HG03457 (cell line): ENCODE results near the gene DTD1.

Experiments used
- ATAC-seq: cut with Tn5 transposase; IDR thresholded peaks from one replicate; pipeline ENCODE4 v1.9.1; 2021; ENCODE audit warnings: moderate number of reproducible peaks; ENCODE audit not compliant: unreplicated experiment

Gene DTD1

GRCh38 chr20:18587665-18588573 is at the start of gene DTD1:
Gene DTD1, plus strand, starts transcription at chr20:18588054. Its CDS starts 19 bp downstream, at chr20:18588073.
- ATAC-seq: peak; percentile 81

DNA sequence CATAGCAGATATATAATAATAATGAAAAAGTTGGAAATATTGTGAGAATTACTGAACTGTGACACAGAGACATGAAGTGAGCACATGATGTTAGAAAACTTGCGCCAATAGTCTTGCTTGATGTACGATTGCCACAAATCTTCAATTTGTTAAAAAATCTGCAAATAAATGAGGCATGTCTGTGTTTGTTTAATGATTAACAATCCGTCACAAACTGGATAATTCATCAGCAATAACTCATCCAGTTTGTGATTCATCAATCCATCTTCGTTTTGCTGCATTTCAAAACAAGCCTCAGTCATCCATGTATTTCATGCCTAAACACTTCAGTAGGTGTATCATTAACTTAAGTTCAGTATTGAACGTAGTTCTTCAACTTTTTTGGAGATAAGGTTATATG is 46.1 kb upstream of the DTD1 start:
- no peak for ATAC-seq

DNA sequence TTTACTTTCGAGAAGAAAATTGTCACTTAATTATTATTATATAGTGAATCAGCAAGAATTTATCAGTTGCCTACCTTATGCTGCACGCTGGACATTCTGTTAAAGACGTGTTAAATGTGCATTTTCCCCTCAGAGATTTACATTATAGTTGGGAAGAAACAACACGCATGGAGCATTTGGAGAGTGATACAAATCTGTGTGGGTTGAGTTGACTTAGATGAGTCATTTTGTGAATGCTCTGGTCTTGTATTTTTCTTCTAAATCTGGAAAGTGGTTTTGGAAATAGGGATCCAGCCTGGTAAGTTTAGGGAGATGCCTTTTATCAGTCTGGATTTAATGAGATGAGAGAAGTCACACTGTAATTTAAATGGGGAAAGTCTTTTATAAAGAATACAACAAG is 44.6 kb upstream of the DTD1 start:
- ATAC-seq: no peak

- ATAC-seq: no peak
Observed at GRCh38 chr20:18543932-18544331, 43.9 kb upstream of the DTD1 start.

DNA sequence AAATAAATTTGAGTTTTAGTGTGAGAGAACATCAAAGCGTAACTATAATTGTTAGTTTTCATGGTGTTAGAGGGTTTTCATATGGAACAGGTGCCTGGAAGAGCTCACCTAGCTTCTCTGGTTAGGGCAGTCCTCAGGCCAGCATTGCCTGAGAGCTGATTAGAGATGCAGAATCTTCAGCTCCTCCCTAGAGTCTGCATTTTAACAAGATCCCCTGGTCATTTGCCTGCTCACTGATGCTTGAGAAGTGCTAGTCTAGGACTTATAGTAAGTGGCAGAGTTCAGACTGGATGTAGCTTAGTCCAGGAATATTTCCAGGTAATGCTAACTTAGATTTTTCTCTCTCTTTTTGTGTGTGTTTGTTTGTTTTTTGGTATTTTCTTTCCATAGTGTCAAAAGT is 42.3 kb upstream of the DTD1 start:
- no peak for ATAC-seq

GRCh38 chr20:18548465-18548864 is 39.4 kb upstream of the DTD1 start:
- no peak for ATAC-seq

DNA sequence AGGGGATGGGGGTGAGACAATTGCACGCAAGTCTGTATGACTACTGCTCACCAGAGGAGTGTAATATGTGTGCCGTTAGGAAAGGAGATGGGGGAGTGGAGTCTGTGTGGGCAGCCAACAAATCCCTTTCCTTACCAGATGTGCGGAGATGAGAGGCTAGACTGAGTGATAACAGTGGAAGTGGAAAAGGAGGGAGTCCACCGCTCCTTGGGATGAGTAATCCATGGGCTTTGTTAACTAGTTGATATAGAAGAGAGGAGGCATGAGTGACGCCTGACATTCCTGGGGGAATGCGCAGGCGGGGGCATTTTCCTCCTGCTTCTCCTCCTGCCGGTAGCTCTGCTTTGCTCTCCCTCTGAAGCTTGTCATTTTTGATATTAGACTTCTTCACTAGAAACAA is 34.1 kb upstream of the DTD1 start:
- no peak for ATAC-seq

DNA sequence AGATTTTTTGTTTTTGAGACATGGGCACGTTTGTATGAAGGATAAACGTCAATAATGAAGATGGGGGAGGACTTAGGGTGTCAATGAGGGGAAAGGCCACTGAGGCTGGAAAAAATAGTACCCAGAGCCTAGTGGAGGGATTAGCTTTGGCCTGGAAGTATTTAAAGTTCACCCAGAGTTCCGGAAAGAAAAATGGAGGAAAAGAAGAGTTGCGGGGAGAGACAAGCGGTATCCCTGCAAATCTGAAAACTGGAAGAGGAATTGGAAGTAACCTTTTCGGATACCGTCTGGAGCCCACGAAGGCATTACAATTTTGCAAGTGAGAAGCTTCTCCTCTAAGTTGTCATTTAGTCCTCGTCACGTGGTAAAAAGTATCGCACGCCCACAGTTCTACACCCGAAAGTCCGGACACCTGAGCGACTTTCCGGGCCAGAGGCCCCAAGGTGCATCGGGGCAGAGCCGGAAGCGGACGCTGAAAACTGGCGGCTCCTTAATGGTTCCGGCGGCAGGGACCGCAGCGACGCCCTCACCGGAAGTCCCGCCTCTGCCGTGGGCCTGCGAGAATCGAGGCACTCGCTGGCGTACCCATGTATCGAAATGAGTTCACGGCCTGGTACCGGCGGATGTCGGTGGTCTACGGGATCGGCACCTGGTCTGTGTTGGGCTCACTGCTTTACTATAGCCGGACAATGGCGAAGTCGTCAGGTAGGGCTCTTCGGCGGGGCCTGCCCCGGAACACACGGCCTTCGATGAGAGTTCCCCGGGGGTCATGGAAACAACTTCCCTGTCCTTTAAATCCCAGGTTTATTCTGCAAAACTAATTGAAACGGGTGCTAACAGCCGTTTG is 20.7 kb upstream of the DTD1 start, which contains the start of gene SMIM26:
Gene SMIM26, plus strand, starts transcription at position 541 of the 847 bp plus-strand sequence. Its CDS starts 47 bp downstream, at position 588.
- ATAC-seq: peak; percentile 93

- no peak for ATAC-seq
Observed at GRCh38 chr20:18567739-18568091, 20.1 kb upstream of the DTD1 start.

DNA sequence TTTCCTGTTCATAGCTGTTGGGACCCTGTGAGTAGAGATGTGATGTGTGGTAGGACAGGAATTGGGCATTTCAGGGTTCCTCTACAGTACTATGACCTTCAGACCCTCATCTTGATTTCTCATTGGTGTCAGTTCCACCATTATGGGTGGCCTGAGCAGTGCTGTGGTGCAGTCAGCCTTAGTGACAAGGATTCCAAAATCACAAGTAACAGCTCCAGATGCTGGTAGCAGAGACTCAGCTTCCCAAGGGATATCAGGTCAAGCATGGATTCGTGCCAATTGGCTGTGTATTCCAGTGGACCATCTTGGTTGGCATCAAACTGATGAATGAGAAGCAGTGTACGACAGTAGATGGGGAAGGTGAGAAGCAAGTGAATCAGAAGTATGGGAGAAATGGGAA is 16.8 kb upstream of the DTD1 start:
- no peak for ATAC-seq

GRCh38 chr20:18571578-18571977 is 16.3 kb upstream of the DTD1 start:
- no peak for ATAC-seq

DNA sequence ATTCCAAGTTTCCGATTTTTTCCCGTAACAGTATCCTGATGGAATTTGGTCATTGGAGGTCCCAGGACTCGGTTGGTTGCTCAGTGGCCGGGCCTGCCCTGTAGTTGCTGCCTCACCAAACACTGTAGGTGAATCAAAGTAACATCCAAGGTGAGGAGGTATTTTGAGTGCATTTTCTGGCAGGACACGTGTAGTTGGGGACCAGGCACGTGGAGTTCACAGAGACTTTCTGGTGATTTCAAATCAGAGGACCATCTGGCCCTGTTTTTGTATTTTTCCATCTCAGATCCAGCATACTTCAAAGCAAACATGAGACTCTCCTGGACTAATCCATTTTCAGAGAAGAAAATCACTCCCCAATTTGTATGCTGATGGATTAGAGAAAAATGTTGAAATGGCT is 9.9 kb upstream of the DTD1 start:
- ATAC-seq: no peak

GRCh38 chr20:18578581-18578980 is 9.3 kb upstream of the DTD1 start:
- ATAC-seq: no peak

DNA sequence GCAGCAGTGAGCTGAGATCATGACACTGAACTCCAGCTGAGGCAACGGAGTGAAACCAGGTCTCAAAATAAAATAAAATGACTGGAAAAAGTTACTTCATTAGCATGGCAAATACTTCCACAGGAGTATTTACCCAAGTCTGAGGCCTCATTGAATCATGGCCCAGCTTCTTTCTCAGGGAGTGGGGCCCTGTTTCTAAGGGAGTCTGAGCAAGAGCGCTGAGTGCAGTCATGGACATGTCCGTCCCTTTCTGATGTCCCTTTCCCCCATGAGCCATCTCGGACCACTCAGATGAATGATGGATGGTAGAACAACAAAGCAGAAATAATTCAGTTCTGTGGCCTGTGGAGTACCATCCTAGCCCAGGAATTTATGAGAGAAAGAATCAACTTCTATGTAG is 7.8 kb upstream of the DTD1 start:
- ATAC-seq: no peak

DNA sequence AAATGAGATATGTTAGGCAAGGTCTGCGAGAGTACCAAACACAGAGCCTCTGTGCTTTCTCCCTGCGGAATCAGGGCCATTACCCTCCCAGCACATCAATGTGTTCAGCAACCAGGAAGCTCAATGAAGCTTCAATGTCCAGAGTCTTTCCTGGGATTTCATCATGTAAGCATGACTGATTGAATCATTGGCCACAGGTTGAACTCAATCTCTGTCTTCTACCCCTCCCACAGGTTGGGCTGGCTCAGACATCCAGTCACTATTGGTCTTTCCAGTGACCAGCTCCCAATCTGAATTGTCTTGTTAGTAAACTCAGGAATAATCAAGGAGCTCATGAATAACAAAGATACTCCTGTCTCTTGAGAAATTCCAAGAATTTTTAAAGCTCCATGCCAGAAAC is 2.7 kb upstream of the DTD1 start:
- ATAC-seq: no peak

DNA sequence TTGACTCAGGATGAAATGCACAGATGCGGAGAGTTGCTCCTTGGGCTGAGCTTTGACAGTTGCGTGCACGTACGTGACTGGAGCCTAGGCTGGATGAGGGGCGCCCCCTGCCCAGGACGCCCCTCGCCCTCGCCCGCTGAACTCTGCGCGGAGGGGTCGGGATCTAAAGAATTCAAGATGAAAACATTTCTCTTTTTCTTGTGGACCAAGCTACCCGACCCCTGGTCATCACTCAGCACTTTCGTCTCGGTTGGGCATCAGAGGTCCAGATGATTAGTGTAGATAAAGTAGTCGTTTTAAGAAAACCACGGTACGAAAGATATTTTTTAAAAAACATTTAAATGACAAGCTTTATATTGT is 700 bp downstream of the DTD1 start:
- peak; percentile 8 for ATAC-seq

- ATAC-seq: no peak
Observed at GRCh38 chr20:18589941-18590674, 2.3 kb downstream of the DTD1 start.

DNA sequence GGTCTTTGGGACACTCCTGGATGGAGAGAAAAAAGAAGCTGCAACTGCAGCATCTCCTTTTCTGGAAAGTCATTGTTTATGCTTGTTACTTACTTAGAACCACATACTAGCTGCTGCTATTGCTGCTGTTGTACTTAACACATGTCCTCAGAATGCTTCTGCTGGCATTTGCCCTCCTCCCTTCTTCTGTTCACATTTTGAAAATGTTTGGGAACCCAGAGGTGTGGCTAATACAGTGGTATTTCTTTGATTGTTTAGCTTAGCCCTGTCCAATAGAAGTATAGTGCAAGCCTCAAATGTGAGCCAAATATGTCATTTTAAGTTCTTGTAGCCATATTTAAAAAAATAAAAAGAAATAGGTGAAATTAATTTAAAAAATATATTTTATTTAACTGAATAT is 8.4 kb downstream of the DTD1 start:
- ATAC-seq: no peak

DNA sequence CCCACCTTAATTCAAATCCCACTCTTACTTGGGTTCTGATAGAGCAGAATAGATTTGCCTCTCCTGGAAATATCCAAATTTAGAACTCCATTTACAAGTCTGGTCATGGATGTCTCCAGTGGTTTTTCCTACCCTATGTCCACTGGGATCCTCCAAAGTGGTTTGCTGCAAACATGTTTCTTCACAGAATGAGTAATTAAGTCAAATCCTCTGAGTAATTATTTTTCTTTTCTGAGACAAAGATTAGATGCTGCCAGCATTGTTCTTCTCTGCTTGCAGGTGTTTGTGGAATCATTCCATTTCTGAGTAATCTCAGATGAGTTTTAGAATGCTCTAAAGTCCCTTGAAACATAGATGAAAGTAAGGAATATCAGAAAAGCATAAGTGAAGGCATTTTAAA is 21.9 kb downstream of the DTD1 start:
- no peak for ATAC-seq

GRCh38 chr20:18611492-18611891 is 23.6 kb downstream of the DTD1 start:
- ATAC-seq: no peak

GRCh38 chr20:18613553-18613952 is 25.7 kb downstream of the DTD1 start:
- ATAC-seq: no peak
